ENCODE measurements around the gene DOCK4.

- TF ChIP-seq, protein P1, sequence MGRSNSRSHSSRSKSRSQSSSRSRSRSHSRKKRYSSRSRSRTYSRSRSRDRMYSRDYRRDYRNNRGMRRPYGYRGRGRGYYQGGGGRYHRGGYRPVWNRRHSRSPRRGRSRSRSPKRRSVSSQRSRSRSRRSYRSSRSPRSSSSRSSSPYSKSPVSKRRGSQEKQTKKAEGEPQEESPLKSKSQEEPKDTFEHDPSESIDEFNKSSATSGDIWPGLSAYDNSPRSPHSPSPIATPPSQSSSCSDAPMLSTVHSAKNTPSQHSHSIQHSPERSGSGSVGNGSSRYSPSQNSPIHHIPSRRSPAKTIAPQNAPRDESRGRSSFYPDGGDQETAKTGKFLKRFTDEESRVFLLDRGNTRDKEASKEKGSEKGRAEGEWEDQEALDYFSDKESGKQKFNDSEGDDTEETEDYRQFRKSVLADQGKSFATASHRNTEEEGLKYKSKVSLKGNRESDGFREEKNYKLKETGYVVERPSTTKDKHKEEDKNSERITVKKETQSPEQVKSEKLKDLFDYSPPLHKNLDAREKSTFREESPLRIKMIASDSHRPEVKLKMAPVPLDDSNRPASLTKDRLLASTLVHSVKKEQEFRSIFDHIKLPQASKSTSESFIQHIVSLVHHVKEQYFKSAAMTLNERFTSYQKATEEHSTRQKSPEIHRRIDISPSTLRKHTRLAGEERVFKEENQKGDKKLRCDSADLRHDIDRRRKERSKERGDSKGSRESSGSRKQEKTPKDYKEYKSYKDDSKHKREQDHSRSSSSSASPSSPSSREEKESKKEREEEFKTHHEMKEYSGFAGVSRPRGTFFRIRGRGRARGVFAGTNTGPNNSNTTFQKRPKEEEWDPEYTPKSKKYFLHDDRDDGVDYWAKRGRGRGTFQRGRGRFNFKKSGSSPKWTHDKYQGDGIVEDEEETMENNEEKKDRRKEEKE (IDR thresholded peaks at IDR 0.05): no peak
- no peak for TF ChIP-seq TBL1XR1 (IDR thresholded peaks at IDR 0.05; ENCODE audit: low read depth, low read length)
- TF ChIP-seq ESRRA (IDR thresholded peaks at IDR 0.05; ENCODE audit: low read length): no peak
- TF ChIP-seq ZBTB33 (IDR thresholded peaks at IDR 0.05): no peak
- TF ChIP-seq STAT1 (conservative IDR thresholded peaks at IDR 0.05): no peak
- TF ChIP-seq, protein P2, sequence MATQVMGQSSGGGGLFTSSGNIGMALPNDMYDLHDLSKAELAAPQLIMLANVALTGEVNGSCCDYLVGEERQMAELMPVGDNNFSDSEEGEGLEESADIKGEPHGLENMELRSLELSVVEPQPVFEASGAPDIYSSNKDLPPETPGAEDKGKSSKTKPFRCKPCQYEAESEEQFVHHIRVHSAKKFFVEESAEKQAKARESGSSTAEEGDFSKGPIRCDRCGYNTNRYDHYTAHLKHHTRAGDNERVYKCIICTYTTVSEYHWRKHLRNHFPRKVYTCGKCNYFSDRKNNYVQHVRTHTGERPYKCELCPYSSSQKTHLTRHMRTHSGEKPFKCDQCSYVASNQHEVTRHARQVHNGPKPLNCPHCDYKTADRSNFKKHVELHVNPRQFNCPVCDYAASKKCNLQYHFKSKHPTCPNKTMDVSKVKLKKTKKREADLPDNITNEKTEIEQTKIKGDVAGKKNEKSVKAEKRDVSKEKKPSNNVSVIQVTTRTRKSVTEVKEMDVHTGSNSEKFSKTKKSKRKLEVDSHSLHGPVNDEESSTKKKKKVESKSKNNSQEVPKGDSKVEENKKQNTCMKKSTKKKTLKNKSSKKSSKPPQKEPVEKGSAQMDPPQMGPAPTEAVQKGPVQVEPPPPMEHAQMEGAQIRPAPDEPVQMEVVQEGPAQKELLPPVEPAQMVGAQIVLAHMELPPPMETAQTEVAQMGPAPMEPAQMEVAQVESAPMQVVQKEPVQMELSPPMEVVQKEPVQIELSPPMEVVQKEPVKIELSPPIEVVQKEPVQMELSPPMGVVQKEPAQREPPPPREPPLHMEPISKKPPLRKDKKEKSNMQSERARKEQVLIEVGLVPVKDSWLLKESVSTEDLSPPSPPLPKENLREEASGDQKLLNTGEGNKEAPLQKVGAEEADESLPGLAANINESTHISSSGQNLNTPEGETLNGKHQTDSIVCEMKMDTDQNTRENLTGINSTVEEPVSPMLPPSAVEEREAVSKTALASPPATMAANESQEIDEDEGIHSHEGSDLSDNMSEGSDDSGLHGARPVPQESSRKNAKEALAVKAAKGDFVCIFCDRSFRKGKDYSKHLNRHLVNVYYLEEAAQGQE (IDR thresholded peaks at IDR 0.05; ENCODE audit: low read depth, low read length): no peak
- no peak for TF ChIP-seq CHD4 (IDR thresholded peaks at IDR 0.05)
Observed at GRCh38 chr7:111833466-111833865, 372.7 kb downstream of the DOCK4 start.
